ENCODE results near the gene SP110. TPM values are rescaled to one million over a fixed set of nuclear protein-coding genes. Genes with fewer than 3 reads are reported as not detected.

The SP110 gene
- total and polyA plus RNA-seq, 2 donors (not counting 3 experiments of a cell fraction or from before 2014, with no cell fraction given), result 10.2 to 10.7 TPM

DNA sequence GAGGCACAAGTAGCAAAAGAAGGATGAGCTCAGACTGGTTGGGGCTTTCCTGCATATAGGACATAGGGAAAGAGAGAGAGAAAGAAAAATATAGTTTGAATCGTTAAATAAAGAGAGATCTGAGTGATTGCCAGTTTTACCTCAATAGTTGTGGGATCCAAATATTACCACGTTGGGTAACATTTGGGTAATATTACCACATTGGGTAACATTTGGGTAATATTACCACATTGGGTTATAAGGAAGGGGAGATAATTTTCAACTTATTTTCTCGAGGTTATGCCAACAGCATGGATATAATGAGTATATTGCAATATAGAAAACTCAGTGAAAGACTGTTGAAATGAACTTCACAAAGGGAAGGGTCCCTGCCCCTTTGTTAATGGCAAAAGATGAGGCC, 26.4 kb upstream of the SP110 start:
- H3K79me2 ChIP-seq (ENCODE audit: control insufficient read depth, insufficient read depth, low read length), result no peaks in the 10 kb centered on the region
- FAIRE-seq, result no peak
- no peak for DNase-seq (ENCODE audit: low read depth, low spot score)
- H3K27ac ChIP-seq (ENCODE audit: insufficient read depth, low read depth, low read length), result no peak overlapping the region
- H3K4me3 ChIP-seq (replicated peaks in 1 of 3; ENCODE audit: insufficient read depth in 1 of 3, low read depth in 1 of 3, low read length in 3 of 3), result no peak overlapping the region
- BruUV-seq (replicated peaks), result no TSS peak
- no peak overlapping the region for H3K9ac ChIP-seq (replicated peaks; ENCODE audit: extremely low read depth, insufficient read depth, low read length)
- H3K9me3 ChIP-seq (replicated peaks; ENCODE audit: control insufficient read depth, insufficient read depth, low read length), result no peaks in the 10 kb centered on the region
- no peaks in the 10 kb centered on the region for H3K9me1 ChIP-seq (replicated peaks; ENCODE audit: control insufficient read depth, extremely low read depth, insufficient read depth, low read length)
- H3K36me3 ChIP-seq (ENCODE audit: control insufficient read depth in 2 of 2, extremely low read depth in 1 of 2, insufficient read depth in 2 of 2, low read length in 2 of 2), result no peaks in the 10 kb centered on the region
- no peak overlapping the region for H3K4me2 ChIP-seq (ENCODE audit: insufficient read depth, low read length)
- ChIA-PET POLR2A (no interaction called here), CTCF (no interaction called here)
- no peaks in the 10 kb centered on the region for H4K20me1 ChIP-seq (replicated peaks; ENCODE audit: control insufficient read depth, extremely low read depth, insufficient read depth, low read length)
- TF ChIP-seq POLR2A (IDR thresholded peaks at IDR 0.05; ENCODE audit: low read depth, low read length), result no peak
- TF ChIP-seq, protein P1, sequence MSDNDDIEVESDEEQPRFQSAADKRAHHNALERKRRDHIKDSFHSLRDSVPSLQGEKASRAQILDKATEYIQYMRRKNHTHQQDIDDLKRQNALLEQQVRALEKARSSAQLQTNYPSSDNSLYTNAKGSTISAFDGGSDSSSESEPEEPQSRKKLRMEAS (IDR thresholded peaks at IDR 0.05; ENCODE audit: insufficient read depth, insufficient read length), result no peak
- no peak for TF ChIP-seq POLR2AphosphoS5 (IDR thresholded peaks at IDR 0.05; ENCODE audit: insufficient read depth, low read depth, low read length)
- TF ChIP-seq EZH2 (IDR thresholded peaks at IDR 0.05; ENCODE audit: borderline replicate concordance, low read depth, low read length, severe bottlenecking), result no peak
- no peak for TF ChIP-seq JUN (IDR thresholded peaks at IDR 0.05; ENCODE audit: borderline replicate concordance, insufficient read depth, insufficient read length, low read depth)
- TF ChIP-seq GATA2 (IDR thresholded peaks at IDR 0.05; ENCODE audit: insufficient read depth, insufficient read length, low read depth, low read length), result no peak
- TF ChIP-seq FOS (IDR thresholded peaks at IDR 0.05; ENCODE audit: borderline replicate concordance, insufficient read depth, low read length), result no peak
- TF ChIP-seq, protein P2, sequence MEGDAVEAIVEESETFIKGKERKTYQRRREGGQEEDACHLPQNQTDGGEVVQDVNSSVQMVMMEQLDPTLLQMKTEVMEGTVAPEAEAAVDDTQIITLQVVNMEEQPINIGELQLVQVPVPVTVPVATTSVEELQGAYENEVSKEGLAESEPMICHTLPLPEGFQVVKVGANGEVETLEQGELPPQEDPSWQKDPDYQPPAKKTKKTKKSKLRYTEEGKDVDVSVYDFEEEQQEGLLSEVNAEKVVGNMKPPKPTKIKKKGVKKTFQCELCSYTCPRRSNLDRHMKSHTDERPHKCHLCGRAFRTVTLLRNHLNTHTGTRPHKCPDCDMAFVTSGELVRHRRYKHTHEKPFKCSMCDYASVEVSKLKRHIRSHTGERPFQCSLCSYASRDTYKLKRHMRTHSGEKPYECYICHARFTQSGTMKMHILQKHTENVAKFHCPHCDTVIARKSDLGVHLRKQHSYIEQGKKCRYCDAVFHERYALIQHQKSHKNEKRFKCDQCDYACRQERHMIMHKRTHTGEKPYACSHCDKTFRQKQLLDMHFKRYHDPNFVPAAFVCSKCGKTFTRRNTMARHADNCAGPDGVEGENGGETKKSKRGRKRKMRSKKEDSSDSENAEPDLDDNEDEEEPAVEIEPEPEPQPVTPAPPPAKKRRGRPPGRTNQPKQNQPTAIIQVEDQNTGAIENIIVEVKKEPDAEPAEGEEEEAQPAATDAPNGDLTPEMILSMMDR (IDR thresholded peaks at IDR 0.05; ENCODE audit: extremely low read depth in 1 of 2, insufficient read depth in 1 of 2, low read depth in 1 of 2, low read length in 2 of 2), result no peak
- no peak for TF ChIP-seq MYC (IDR thresholded peaks at IDR 0.05; ENCODE audit: low read depth, low read length)
- dilution Hi-C loops (cut with MboI; ENCODE audit: extremely low pct_ligation_motif_present, low sequenced_read_pairs), result no loop called here
- no peak overlapping the region for H2AFZ ChIP-seq (ENCODE audit: low read depth, low read length)
- intact Hi-C loops (cut with micrococcal nuclease), result no loop called here
- H3K4me1 ChIP-seq (ENCODE audit: control insufficient read depth, extremely low read depth, insufficient read depth, low read length), result no peaks in the 10 kb centered on the region
- H3K27me3 ChIP-seq (ENCODE audit: control insufficient read depth in 2 of 2, insufficient read depth in 2 of 2, low read length in 2 of 2), result peaks cover 2 to 28% of the 10 kb centered on the region in 2 experiments
